Endothelial cell of umbilical vein (primary cell): ENCODE measurements around the gene HDAC4. TPM values are rescaled to one million over a fixed set of nuclear protein-coding genes. Genes with fewer than 3 reads are reported as not detected.

ENCODE experiments used
- BruUV-seq: library from RNA; stranded (reverse); fragments of 400-500 nt; replicated peaks from 2 replicates; lab custom pipeline; 2021; lab: Mats Ljungman, UMichigan
- CTCF ChIA-PET: fragments of 300-600, 350-600 bp; sonication (Branson Sonifier 250); formaldehyde crosslinking; loops from one replicate; lab custom pipeline; 2021; ENCODE audit warnings: antibody characterized with exemption, inconsistent platforms; lab: Charles Lee
- POLR2A ChIA-PET: fragments of 300-600, 350-600 bp; sonication (Branson Sonifier 250); formaldehyde crosslinking; loops from one replicate; lab custom pipeline; 2021; ENCODE audit warnings: antibody characterized with exemption, inconsistent platforms; lab: Charles Lee
- DNase-seq: peaks from one replicate; pipeline ENCODE4 v3.0.0-alpha.2; 2011; ENCODE audit warnings: low read depth, low spot score
- FAIRE-seq: peaks from 2 replicates; lab custom pipeline; 2011; peaks lifted over from hg19 to GRCh38; lab: Jason Lieb, UNC
- H2AFZ ChIP-seq: 2 replicates; pipeline ENCODE4 v1.6.0; 2012; ENCODE audit warnings: low read depth, low read length, control low read depth, inconsistent platforms
- H3K27ac ChIP-seq: 2 replicates; pipeline ENCODE4 v1.5.1; 2011; ENCODE audit warnings: low read depth, mild to moderate bottlenecking, control low read depth, low read length, moderate library complexity; ENCODE audit not compliant: insufficient read depth
- H3K27me3 ChIP-seq, 2 experiments: 2 replicates each; pipeline versions ENCODE4 v1.6.0 to v1.6.1; 2011; ENCODE audit warnings: low read length in 2 of 2, mixed read lengths in 1 of 2; ENCODE audit not compliant: control insufficient read depth in 2 of 2, insufficient read depth in 2 of 2
- H3K36me3 ChIP-seq, 2 experiments: 2 replicates in 1 of 2; 3 replicates in 1 of 2; pipeline ENCODE4 v1.5.1; 2011; ENCODE audit warnings: low read length in 2 of 2, mild to moderate bottlenecking in 1 of 2, moderate library complexity in 1 of 2; ENCODE audit not compliant: control insufficient read depth in 2 of 2, insufficient read depth in 2 of 2; ENCODE audit errors: extremely low read depth in 1 of 2
- H3K4me1 ChIP-seq: 3 replicates; pipeline ENCODE4 v1.5.1; 2011; ENCODE audit warnings: mild to moderate bottlenecking, low read length; ENCODE audit not compliant: control insufficient read depth, insufficient read depth; ENCODE audit errors: extremely low read depth
- H3K4me2 ChIP-seq: 2 replicates; pipeline ENCODE4 v1.6.1; 2011; ENCODE audit warnings: low read length, control low read depth, mixed read lengths; ENCODE audit not compliant: insufficient read depth
- H3K4me3 ChIP-seq, 3 experiments: fragments of 200-600 bp in 1 of 3; sonication (generic), shearing (Covaris generic) in 1 of 3; replicated peaks in 1 of 3; 2 replicates each; pipeline ENCODE4 v1.5.1; 2011 to 2016; ENCODE audit warnings: control low read depth in 3 of 3, low read length in 3 of 3, mild to moderate bottlenecking in 2 of 3, inconsistent platforms in 1 of 3, low read depth in 1 of 3, moderate library complexity in 1 of 3; ENCODE audit not compliant: insufficient read depth in 1 of 3
- H3K79me2 ChIP-seq: 2 replicates; pipeline ENCODE4 v1.6.0; 2012; ENCODE audit warnings: low read length, inconsistent platforms; ENCODE audit not compliant: control insufficient read depth, insufficient read depth
- H3K9ac ChIP-seq: replicated peaks from 2 replicates; pipeline ENCODE3; 2011; ENCODE audit warnings: low read length, control low read depth; ENCODE audit not compliant: insufficient read depth; ENCODE audit errors: extremely low read depth
- H3K9me1 ChIP-seq: replicated peaks from 3 replicates; pipeline ENCODE4 v1.6.0; 2011; ENCODE audit warnings: mild to moderate bottlenecking, low read length; ENCODE audit not compliant: control insufficient read depth, insufficient read depth; ENCODE audit errors: extremely low read depth
- H3K9me3 ChIP-seq: replicated peaks from 2 replicates; pipeline ENCODE4 v1.5.1; 2012; ENCODE audit warnings: low read length, inconsistent platforms; ENCODE audit not compliant: control insufficient read depth, insufficient read depth
- H4K20me1 ChIP-seq: replicated peaks from 2 replicates; pipeline ENCODE3; 2011; ENCODE audit warnings: mild to moderate bottlenecking, low read length; ENCODE audit not compliant: control insufficient read depth, insufficient read depth; ENCODE audit errors: extremely low read depth
- CTCF ChIP-seq, 2 donors: IDR thresholded peaks; 1 replicate in 1 of 2; 2 replicates in 1 of 2; pipeline ENCODE4 v1.5.1; 2011; ENCODE audit warnings: low read length in 2 of 2, mild to moderate bottlenecking in 2 of 2, moderate library complexity in 2 of 2, control low read depth in 1 of 2, inconsistent platforms in 1 of 2, low read depth in 1 of 2; ENCODE audit not compliant: insufficient read depth in 1 of 2; ENCODE audit errors: extremely low read depth in 1 of 2
- EZH2 ChIP-seq: IDR thresholded peaks from 2 replicates; pipeline ENCODE4 v1.6.1; 2012; ENCODE audit warnings: borderline replicate concordance, low read depth, mild to moderate bottlenecking, moderate library complexity, low read length, inconsistent platforms; ENCODE audit not compliant: severe bottlenecking
- FOS ChIP-seq: IDR thresholded peaks from 2 replicates; pipeline ENCODE4 v1.6.1; 2011; ENCODE audit warnings: mild to moderate bottlenecking, low read length, moderate library complexity, borderline replicate concordance; ENCODE audit not compliant: insufficient read depth
- GATA2 ChIP-seq: IDR thresholded peaks from 2 replicates; pipeline ENCODE4 v1.7.0; 2011; ENCODE audit warnings: low read depth, mild to moderate bottlenecking, moderate library complexity, mixed read lengths, low read length; ENCODE audit not compliant: insufficient read length, insufficient read depth
- JUN ChIP-seq: IDR thresholded peaks from 2 replicates; pipeline ENCODE4 v1.6.1; 2011; ENCODE audit warnings: borderline replicate concordance, low read depth; ENCODE audit not compliant: insufficient read length, insufficient read depth
- MAX ChIP-seq: IDR thresholded peaks from 2 replicates; pipeline ENCODE4 v1.6.1; 2011; ENCODE audit not compliant: insufficient read depth, insufficient read length
- MYC ChIP-seq: IDR thresholded peaks from one replicate; pipeline ENCODE4 v1.6.1; 2011; ENCODE audit warnings: mild to moderate bottlenecking, low read depth, low read length
- POLR2A ChIP-seq: IDR thresholded peaks from 2 replicates; pipeline ENCODE4 v1.6.1; 2012; ENCODE audit warnings: low read depth, mild to moderate bottlenecking, control low read depth, low read length
- POLR2AphosphoS5 ChIP-seq: IDR thresholded peaks from 2 replicates; pipeline ENCODE4 v1.6.1; 2012; ENCODE audit warnings: low read depth, mild to moderate bottlenecking, control low read depth, low read length, moderate library complexity; ENCODE audit not compliant: insufficient read depth
- dilution Hi-C: fragments of 300-500 bp; cut with MboI; formaldehyde crosslinking; loops from one replicate; pipeline ENCODE4 v1.15.0; 2019; ENCODE audit warnings: low sequenced_read_pairs; ENCODE audit not compliant: extremely low pct_ligation_motif_present
- intact Hi-C: fragments of 100-400 bp; cut with micrococcal nuclease; formaldehyde crosslinking; loops from one replicate; pipeline ENCODE4 v1.10.0; 2022
- polyA plus RNA-seq, 4 experiments: library from polyadenylated mRNA; depleted of rRNA in 3 of 4; stranded (reverse) in 3 of 4; unstranded in 1 of 4; fragments of >200 nt; gene quantifications; 2 replicates each; pipeline versions ENCODE4 v1.2.1 to v1.2.3, GENCODE V29; 2011 to 2012; ENCODE audit warnings: missing spikeins in 1 of 4
- total RNA-seq: library from RNA; stranded (reverse); gene quantifications from 2 replicates; pipeline ENCODE4 v1.2.3, GENCODE V29; 2021

HDAC4 gene
- total and polyA plus RNA-seq, 2 donors (not counting 3 experiments of a cell fraction or from before 2014, with no cell fraction given): 13.4 to 33.0 TPM

GRCh38 chr2:239102266-239102665 lies 298.6 kb downstream of the HDAC4 start:
- H3K9ac ChIP-seq: no peak overlapping the region
- no peak overlapping the region for H3K4me3 ChIP-seq
- intact Hi-C loops (no loop called here), dilution Hi-C loops (no loop called here)
- no peaks in the 10 kb centered on the region for H4K20me1 ChIP-seq
- H3K36me3 ChIP-seq: peaks cover 0 to 3% of the 10 kb centered on the region in 2 experiments
- CTCF ChIA-PET: no interaction called here
- H3K27ac ChIP-seq: no peak overlapping the region
- BruUV-seq: no TSS peak
- H3K9me3 ChIP-seq: no peaks in the 10 kb centered on the region
- no peaks in the 10 kb centered on the region for H3K79me2 ChIP-seq
- no peak for FAIRE-seq
- POLR2A ChIA-PET: no interaction called here
- H3K4me1 ChIP-seq: no peaks in the 10 kb centered on the region
- no peak for DNase-seq
- no peaks in the 10 kb centered on the region for H3K9me1 ChIP-seq
- H2AFZ ChIP-seq: no peak overlapping the region
- H3K27me3 ChIP-seq: no peaks in the 10 kb centered on the region
- H3K4me2 ChIP-seq: no peak overlapping the region
- no peak for TF ChIP-seq CTCF (IDR thresholded peaks at IDR 0.05; ENCODE audit: extremely low read depth in 1 of 2, insufficient read depth in 1 of 2, low read depth in 1 of 2, low read length in 2 of 2)
- TF ChIP-seq POLR2A: no peak
- no peak for TF ChIP-seq POLR2AphosphoS5
- TF ChIP-seq JUN: no peak
- TF ChIP-seq GATA2: no peak
- no peak for TF ChIP-seq FOS
- TF ChIP-seq EZH2: no peak
- TF ChIP-seq MYC: no peak
- TF ChIP-seq MAX: no peak
